GM11168 (cell line): Measurements from ENCODE around the gene MGST3.
"Not testable (repeated sequence)": the region's sequence is repeated elsewhere in the genome, so short reads cannot be mapped to it uniquely, and the experiment has no call there.

Experiments used
- in situ Hi-C: fragments of 300-500 bp; cut with MboI; formaldehyde crosslinking; loops from one replicate; pipeline ENCODE4 v1.12.0; 2022; ENCODE audit warnings: low sequenced_read_pairs; ENCODE audit not compliant: unreplicated experiment

Gene MGST3

GRCh38 chr1:165648919-165649572 lies 18.0 kb downstream of the MGST3 start:
- in situ Hi-C loops, result no loop called here

- in situ Hi-C loops, result no loop called here
Observed at GRCh38 chr1:165650981-165651625, 20.1 kb downstream of the MGST3 start.

GRCh38 chr1:165658766-165659580 lies 27.9 kb downstream of the MGST3 start:
- in situ Hi-C loops, result not testable (repeated sequence)

- in situ Hi-C loops, result no loop called here
Observed at GRCh38 chr1:165659581-165659895, 28.5 kb downstream of the MGST3 start.

GRCh38 chr1:165661703-165662102 lies 30.7 kb downstream of the MGST3 start:
- in situ Hi-C loops, result no loop called here

GRCh38 chr1:165662186-165662585 lies 31.2 kb downstream of the MGST3 start:
- in situ Hi-C loops, result no loop called here

GRCh38 chr1:165666152-165666825 lies 35.3 kb downstream of the MGST3 start:
- in situ Hi-C loops, result no loop called here

- in situ Hi-C loops, result no loop called here
Observed at GRCh38 chr1:165668184-165668583, 37.1 kb downstream of the MGST3 start.

GRCh38 chr1:165671526-165671925 lies 40.5 kb downstream of the MGST3 start:
- in situ Hi-C loops, result no loop called here

GRCh38 chr1:165674599-165674998 lies 43.6 kb downstream of the MGST3 start:
- in situ Hi-C loops, result no loop called here

- in situ Hi-C loops, result no loop called here
Observed at GRCh38 chr1:165675794-165676193, 44.8 kb downstream of the MGST3 start.

- in situ Hi-C loops, result no loop called here
Observed at GRCh38 chr1:165678509-165678908, 47.5 kb downstream of the MGST3 start.

- in situ Hi-C loops, result no loop called here
Observed at GRCh38 chr1:165679282-165680036, 48.4 kb downstream of the MGST3 start.

- in situ Hi-C loops, result no loop called here
Observed at GRCh38 chr1:165680303-165680702, 49.3 kb downstream of the MGST3 start.

- in situ Hi-C loops, result not testable (repeated sequence)
Observed at GRCh38 chr1:165680773-165681172, 49.7 kb downstream of the MGST3 start.

- in situ Hi-C loops, result no loop called here
Observed at GRCh38 chr1:165683848-165684485, 52.9 kb downstream of the MGST3 start.

- in situ Hi-C loops, result no loop called here
Observed at GRCh38 chr1:165686121-165686970, 55.3 kb downstream of the MGST3 start.

GRCh38 chr1:165686971-165687433 lies 56.0 kb downstream of the MGST3 start:
- in situ Hi-C loops, result no loop called here

GRCh38 chr1:165688046-165688445 lies 57.0 kb downstream of the MGST3 start:
- in situ Hi-C loops, result no loop called here
